Measurements from ENCODE around the gene TEX9. TPM values are rescaled to one million over a fixed set of nuclear protein-coding genes. Genes with fewer than 3 reads are reported as not detected.
A peak's percentile ranks its signal among the peaks of the same experiment; 100 is the strongest.
"Not testable (repeated sequence)": the region's sequence is repeated elsewhere in the genome, so short reads cannot be mapped to it uniquely, and the experiment has no call there.

Gene TEX9
- total RNA-seq (2013), result 0.60 TPM
- polyA plus RNA-seq, result under 1 TPM in 2 of 3 donors, not detected in 1; 0.03 to 0.46 TPM
- 0.14 TPM in 1 of 2 replicates, not detected in the other for polyA minus RNA-seq
- 0.20 to 4.7 (median 0.62) reads per million in 11 experiments for total RNA-seq

- no peak for TF ChIP-seq CTCF (IDR thresholded peaks at IDR 0.05)
- Histone ChIP-seq H4K20me1 (ENCODE audit: insufficient read depth, low read length) (no peaks in the 10 kb centered on the region), H3K27ac (ENCODE audit: low read depth in 1 of 2, low read length in 2 of 2) (peak within 1 kb of the TSS in 1 of 2 donors; percentile 29), H3K79me2 (ENCODE audit: insufficient read depth, low read length) (no peaks in the 10 kb centered on the region), H3K4me2 (replicated peaks; ENCODE audit: extremely low read depth, low read length, poor library complexity, severe bottlenecking) (peak within 1 kb of the TSS; percentile 94), H3K4me1 (ENCODE audit: control insufficient read depth in 1 of 2, insufficient read depth in 2 of 2, low read length in 2 of 2) (peaks cover 11 to 16% of the 10 kb centered on the region in 2 donors), H3K9ac (ENCODE audit: insufficient read depth, low read length, poor library complexity, severe bottlenecking) (peak within 1 kb of the TSS; percentile 72), H3K36me3 (replicated peaks in 1 of 2; ENCODE audit: control insufficient read depth in 1 of 2, insufficient read depth in 2 of 2, low read length in 2 of 2) (no peaks in the 10 kb centered on the region), H2AFZ (ENCODE audit: insufficient read depth, low read depth, low read length, poor library complexity, severe bottlenecking) (peak within 1 kb of the TSS; percentile 96), H3K4me3 (replicated peaks in 1 of 3; ENCODE audit: low read depth in 2 of 3, low read length in 3 of 3) (peak within 1 kb of the TSS; percentile 47 to 88 (median 55)), H3K27me3 (ENCODE audit: control insufficient read depth in 2 of 2, insufficient read depth in 2 of 2, low read length in 2 of 2) (no peaks in the 10 kb centered on the region), H3K9me3 (replicated peaks in 1 of 2; ENCODE audit: control insufficient read depth in 1 of 2, insufficient read depth in 1 of 2, low read length in 2 of 2) (no peaks in the 10 kb centered on the region)
- no peaks in the 10 kb centered on the region for H3K36me3 Mint-ChIP-seq
- WGBS (ENCODE audit: insufficient coverage), result under 1% methylated on average over 35 of the region's 45 CpGs
- H3K4me3 Mint-ChIP-seq, result peak within 1 kb of the TSS; percentile 90 to 95
- intact Hi-C loops (cut with micrococcal nuclease), result no loop called here
- peaks cover 0 to 9% (median 4%) of the 10 kb centered on the region in 7 donors for H3K9me3 Mint-ChIP-seq
- H3K4me1 Mint-ChIP-seq, result peaks cover 18% of the 10 kb centered on the region
- peak; percentile 54 to 72 (median 64) for DNase-seq
- H3K27ac Mint-ChIP-seq, result peak within 1 kb of the TSS in 2 of 7 donors; percentile 61 to 66
- H3K27me3 Mint-ChIP-seq (ENCODE audit: low read depth in 3 of 3), result peaks cover 3 to 7% (median 5%) of the 10 kb centered on the region in 3 donors
Measured at GRCh38 chr15:56365075-56365711, at the start of gene TEX9. Gene TEX9, plus strand, starts transcription at chr15:56365426. Its CDS starts 25 bp downstream, at chr15:56365451.

DNA sequence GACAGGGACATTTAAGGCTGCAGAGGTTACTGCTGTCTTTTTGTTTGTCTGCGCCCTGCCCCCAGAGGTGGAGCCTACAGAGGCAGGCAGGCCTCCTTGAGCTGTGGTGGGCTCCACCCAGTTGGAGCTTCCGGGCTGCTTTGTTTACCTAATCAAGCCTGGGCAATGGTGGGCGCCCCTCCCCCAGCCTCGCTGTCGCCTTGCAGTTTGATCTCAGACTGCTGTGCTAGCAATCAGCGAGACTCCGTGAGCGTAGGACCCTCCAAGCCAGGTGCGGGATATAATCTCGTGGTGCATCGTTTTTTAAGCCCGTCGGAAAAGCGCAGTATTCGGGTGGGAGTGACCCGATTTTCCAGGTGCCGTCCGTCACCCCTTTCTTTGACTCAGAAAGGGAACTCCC, 48.7 kb upstream of the TEX9 start:
- H3K4me3 Mint-ChIP-seq; H3K9me3 ChIP-seq (replicated peaks in 1 of 2; ENCODE audit: control insufficient read depth in 1 of 2, insufficient read depth in 1 of 2, low read length in 2 of 2); H3K27ac Mint-ChIP-seq; H3K4me3 ChIP-seq (replicated peaks in 1 of 3; ENCODE audit: low read depth in 2 of 3, low read length in 3 of 3); H2AFZ ChIP-seq (ENCODE audit: insufficient read depth, low read depth, low read length, poor library complexity, severe bottlenecking); H3K4me2 ChIP-seq (replicated peaks; ENCODE audit: extremely low read depth, low read length, poor library complexity, severe bottlenecking); intact Hi-C loops (cut with micrococcal nuclease); H4K20me1 ChIP-seq (ENCODE audit: insufficient read depth, low read length); H3K27me3 Mint-ChIP-seq (ENCODE audit: low read depth in 3 of 3); H3K27me3 ChIP-seq (ENCODE audit: control insufficient read depth in 2 of 2, insufficient read depth in 2 of 2, low read length in 2 of 2); H3K36me3 Mint-ChIP-seq; H3K79me2 ChIP-seq (ENCODE audit: insufficient read depth, low read length); DNase-seq; H3K9ac ChIP-seq (ENCODE audit: insufficient read depth, low read length, poor library complexity, severe bottlenecking); H3K4me1 Mint-ChIP-seq; H3K36me3 ChIP-seq (replicated peaks in 1 of 2; ENCODE audit: control insufficient read depth in 1 of 2, insufficient read depth in 2 of 2, low read length in 2 of 2); H3K27ac ChIP-seq (ENCODE audit: low read depth in 1 of 2, low read length in 2 of 2); H3K4me1 ChIP-seq (ENCODE audit: control insufficient read depth in 1 of 2, insufficient read depth in 2 of 2, low read length in 2 of 2): not testable (repeated sequence)
- WGBS (ENCODE audit: insufficient coverage), result 100% methylated on average over 6 of the region's 18 CpGs
- H3K9me3 Mint-ChIP-seq, result peaks cover 5 to 16% (median 12%) of the 10 kb centered on the region in 7 donors
